ENCODE data around the gene NNT.
"Not testable (repeated sequence)": the region's sequence is repeated elsewhere in the genome, so short reads cannot be mapped to it uniquely, and the experiment has no call there.

Gene NNT

DNA sequence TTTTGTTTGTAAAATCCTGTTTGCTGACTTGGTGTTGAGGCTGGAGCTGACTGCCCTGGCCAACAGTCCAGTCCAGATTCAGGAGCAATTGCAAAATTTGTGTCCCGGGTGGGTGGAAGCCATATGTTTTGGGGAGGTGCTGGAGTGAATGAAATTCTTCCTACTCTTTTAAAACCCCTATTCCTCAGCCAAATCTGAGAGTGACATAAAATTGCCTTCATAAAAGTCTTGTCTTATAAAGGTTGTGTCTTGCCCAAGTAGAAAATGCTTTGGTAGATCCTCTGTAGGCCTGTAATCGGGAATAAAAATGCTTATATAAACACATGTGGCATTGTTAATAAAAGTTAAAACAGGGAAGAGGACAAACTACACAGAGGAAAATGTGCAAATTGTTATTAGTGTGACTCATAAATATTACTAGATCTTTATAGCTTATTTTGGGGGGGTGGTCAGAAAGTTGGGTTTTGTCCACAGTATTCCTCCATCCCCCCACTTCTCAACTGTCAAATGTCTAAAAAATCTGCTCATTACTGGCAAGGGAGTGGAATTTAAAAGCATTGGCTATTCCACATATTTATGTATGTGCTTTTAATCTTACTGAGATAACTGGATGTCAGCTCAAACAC lies 45.6 kb downstream of the NNT start:
- Mint-ChIP-seq H3K4me3 (no peak overlapping the region), H3K27ac (no peak overlapping the region), H3K27me3 (no peaks in the 10 kb centered on the region), H3K4me1 (no peaks in the 10 kb centered on the region), H3K9me3 (no peaks in the 10 kb centered on the region), H3K36me3 (peaks cover 21% of the 10 kb centered on the region)
- ATAC-seq (ENCODE audit: low read depth) = no peak
- no peak for DNase-seq (ENCODE audit: low spot score in 2 of 2)

DNA sequence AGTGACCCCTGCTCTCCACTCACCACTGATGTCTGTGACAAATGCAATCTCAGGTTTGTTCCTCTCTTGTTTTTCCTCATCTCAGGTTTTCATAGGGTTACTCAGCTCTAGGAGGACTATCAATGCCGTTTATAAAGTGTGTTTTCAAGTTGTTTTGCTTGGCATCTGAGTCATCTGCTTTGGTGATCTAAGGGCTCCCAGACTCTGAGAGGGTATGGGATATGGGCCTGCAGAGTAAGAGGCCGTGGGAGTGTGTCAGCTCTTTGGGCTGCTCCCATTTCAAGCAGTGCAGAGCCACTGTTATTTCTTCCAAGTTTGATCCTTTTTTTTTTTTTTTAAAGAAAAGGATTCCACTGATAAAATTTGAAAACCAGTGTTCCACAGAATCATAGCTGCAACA lies 46.3 kb downstream of the NNT start:
- Mint-ChIP-seq H3K36me3 (peaks cover 24% of the 10 kb centered on the region), H3K27me3 (no peaks in the 10 kb centered on the region), H3K27ac (no peak overlapping the region), H3K9me3 (no peaks in the 10 kb centered on the region), H3K4me3 (no peak overlapping the region), H3K4me1 (no peaks in the 10 kb centered on the region)
- ATAC-seq (ENCODE audit: low read depth) (no peak), DNase-seq (ENCODE audit: low spot score in 2 of 2) (no peak)

DNA sequence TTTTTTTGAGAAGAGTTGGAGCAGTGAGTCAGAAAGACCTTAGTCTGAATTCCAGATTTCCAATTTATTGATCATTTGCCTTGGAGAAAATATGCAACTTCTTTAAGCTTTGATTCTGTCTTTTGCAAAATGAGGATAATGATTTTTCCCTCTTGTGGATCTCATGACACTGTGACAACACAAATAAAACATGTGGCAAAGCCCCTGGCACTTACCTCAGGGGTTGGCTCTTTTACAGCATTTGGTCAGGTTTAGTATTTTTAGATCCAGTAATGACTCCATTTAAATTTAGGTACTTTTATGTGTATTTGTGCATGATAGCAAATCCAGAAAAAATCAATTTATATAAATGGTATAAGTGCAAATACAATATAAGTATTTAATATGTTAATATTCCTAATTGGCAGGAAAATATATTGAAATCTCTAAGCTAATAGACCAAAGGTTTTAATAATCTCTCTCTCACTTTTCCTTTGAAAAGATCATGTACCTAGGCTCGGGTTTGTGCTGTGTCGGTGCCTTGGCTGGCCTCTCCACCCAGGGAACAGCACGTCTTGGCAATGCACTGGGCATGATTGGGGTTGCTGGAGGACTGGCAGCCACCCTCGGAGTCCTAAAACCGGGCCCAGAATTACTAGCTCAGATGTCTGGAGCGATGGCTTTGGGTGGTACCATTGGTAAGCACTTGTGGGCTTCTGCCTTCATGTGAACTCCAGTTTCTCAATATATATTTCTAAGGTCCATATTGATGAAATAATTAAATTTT lies 49.7 kb downstream of the NNT start:
- H3K4me3 Mint-ChIP-seq = no peak overlapping the region
- ATAC-seq (ENCODE audit: low read depth) (no peak), DNase-seq (ENCODE audit: low spot score in 2 of 2) (no peak)
- no peaks in the 10 kb centered on the region for H3K9me3 Mint-ChIP-seq
- H3K36me3 Mint-ChIP-seq = peaks cover 37% of the 10 kb centered on the region
- H3K27me3 Mint-ChIP-seq = no peaks in the 10 kb centered on the region
- no peaks in the 10 kb centered on the region for H3K4me1 Mint-ChIP-seq
- no peak overlapping the region for H3K27ac Mint-ChIP-seq

DNA sequence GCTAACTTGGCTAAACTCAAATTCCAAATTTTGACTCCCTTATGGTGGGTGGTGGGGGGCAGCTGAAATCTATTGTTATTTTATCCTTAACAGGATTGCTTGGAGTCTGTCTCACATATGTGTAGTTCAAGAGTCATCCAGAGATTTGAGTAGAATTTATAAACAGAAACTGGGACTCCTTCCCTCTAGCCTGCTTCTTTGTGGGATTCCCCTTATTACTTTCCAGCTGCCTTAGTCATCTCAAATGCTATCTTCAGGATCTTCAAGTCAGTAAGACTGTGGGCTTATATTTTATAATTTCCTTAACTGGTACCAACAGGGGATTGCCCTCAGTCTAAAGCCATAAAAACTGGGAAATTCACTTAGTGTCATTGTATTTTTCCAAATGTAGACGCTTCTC lies 55.5 kb downstream of the NNT start:
- no peak overlapping the region for H3K4me3 Mint-ChIP-seq
- no peak for ATAC-seq (ENCODE audit: low read depth)
- no peaks in the 10 kb centered on the region for H3K4me1 Mint-ChIP-seq
- peaks cover 52% of the 10 kb centered on the region for H3K36me3 Mint-ChIP-seq
- no peak for DNase-seq (ENCODE audit: low spot score in 2 of 2)
- H3K27ac Mint-ChIP-seq = no peak overlapping the region
- peaks cover 3% of the 10 kb centered on the region for H3K9me3 Mint-ChIP-seq
- no peaks in the 10 kb centered on the region for H3K27me3 Mint-ChIP-seq

DNA sequence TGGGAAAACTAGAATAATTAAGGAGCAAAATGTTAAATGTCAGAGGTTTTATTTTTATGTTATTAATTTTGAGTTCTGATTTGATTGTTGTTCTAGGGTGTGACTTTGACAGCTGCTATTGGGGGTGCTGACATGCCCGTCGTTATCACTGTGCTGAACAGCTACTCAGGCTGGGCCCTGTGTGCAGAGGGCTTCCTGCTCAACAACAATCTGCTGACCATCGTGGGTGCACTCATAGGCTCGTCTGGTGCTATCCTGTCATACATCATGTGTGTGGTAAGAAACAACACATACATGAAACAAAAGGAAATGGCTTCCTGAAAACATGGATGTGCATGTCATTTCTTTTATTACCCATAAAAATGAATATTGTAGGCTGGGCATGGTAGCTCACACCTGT lies 56.1 kb downstream of the NNT start:
- H3K4me3 Mint-ChIP-seq = no peak overlapping the region
- DNase-seq (ENCODE audit: low spot score in 2 of 2) = no peak
- H3K9me3 Mint-ChIP-seq = peaks cover 3% of the 10 kb centered on the region
- H3K4me1 Mint-ChIP-seq = no peaks in the 10 kb centered on the region
- H3K27ac Mint-ChIP-seq = no peak overlapping the region
- ATAC-seq (ENCODE audit: low read depth) = no peak
- peaks cover 54% of the 10 kb centered on the region for H3K36me3 Mint-ChIP-seq
- no peaks in the 10 kb centered on the region for H3K27me3 Mint-ChIP-seq

DNA sequence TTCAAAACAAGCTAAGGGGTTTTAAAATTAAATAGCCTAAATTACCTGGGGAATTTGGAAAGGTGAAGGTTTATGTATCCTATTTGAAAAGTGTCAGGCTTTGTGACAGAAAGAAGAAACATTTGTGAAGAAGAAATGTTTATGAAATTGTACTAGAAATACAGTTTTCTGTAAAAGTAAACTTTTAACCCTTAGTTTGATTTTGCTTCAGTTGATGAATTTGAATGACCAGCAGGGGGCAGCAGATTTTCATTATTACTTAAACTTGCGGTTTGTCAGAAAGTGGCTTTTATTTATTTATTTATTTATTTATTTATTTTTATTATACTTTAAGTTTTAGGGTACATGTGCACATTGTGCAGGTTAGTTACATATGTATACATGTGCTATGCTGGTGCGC lies 58.1 kb downstream of the NNT start:
- H3K27ac Mint-ChIP-seq = no peak overlapping the region
- no peak for DNase-seq (ENCODE audit: low spot score in 2 of 2)
- H3K36me3 Mint-ChIP-seq = peaks cover 47% of the 10 kb centered on the region
- H3K9me3 Mint-ChIP-seq = peaks cover 3% of the 10 kb centered on the region
- H3K27me3 Mint-ChIP-seq = no peaks in the 10 kb centered on the region
- H3K4me3 Mint-ChIP-seq = no peak overlapping the region
- ATAC-seq (ENCODE audit: low read depth) = no peak
- H3K4me1 Mint-ChIP-seq = no peaks in the 10 kb centered on the region

DNA sequence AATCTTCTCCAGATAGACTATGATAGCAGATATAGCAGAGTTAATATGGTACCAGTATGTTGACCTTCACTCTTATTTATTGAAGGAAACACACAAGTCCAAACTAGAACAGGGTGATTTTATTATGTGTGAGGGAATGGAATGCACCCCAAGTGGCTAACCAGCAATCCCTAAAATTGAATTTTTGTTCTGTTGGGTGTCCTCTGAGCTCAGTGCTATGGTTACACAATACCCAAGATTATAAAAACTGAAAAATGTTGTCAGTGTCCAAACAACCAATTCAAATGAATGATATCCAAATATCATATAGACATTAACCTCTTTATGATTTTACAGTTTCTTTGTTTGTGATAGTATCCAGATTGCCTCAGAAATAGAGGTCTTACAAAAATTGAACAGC lies 60.9 kb downstream of the NNT start:
- ATAC-seq (ENCODE audit: low read depth) (no peak), DNase-seq (ENCODE audit: low spot score in 2 of 2) (no peak)
- Mint-ChIP-seq H3K36me3 (peaks cover 40% of the 10 kb centered on the region), H3K27ac (no peak overlapping the region), H3K9me3 (peaks cover 3% of the 10 kb centered on the region), H3K27me3 (no peaks in the 10 kb centered on the region), H3K4me1 (no peaks in the 10 kb centered on the region), H3K4me3 (no peak overlapping the region)

DNA sequence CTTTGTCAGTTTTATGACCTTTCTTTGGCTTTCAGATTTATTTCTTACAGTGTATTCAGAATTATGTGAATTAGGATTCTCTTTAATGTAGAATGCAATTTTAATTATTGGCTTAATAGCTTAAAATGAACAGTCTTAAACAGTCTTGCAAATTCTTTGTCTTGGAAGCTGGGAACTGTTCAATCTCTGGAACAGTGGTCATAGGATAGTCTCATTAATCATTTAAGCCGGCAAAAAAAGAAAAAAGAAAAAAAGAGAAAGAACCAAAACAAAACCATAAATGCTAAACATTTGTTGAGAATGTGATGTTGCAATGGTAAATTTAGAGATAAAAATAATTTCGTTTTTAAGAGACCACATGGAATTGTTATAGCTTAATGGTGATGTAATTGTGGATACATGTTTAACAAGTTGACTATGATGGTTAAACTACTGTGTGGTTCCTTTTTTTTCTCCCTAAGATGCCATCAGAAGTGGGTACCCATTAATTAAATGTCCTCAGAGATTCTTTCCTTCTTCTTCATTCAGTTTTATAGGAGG lies 61.6 kb downstream of the NNT start:
- H3K9me3 Mint-ChIP-seq = peaks cover 3% of the 10 kb centered on the region

DNA sequence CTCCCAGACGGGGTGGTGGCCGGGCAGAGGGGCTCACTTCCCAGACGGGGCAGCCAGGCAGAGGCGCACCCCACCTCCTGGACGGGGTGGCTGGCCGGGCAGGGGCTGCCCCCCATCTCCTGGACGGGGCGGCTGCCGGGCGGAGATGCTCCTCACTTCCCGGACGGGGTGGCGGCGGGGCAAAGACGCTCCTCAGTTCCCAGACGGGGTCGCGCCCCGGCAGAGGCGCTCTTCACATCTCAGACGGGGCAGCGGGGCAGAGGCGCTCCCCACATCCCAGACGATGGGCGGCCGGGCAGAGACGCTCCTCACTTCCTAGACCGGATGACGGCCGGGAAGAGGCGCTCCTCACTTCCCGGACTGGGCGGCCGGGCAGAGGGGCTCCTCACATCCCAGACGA lies 62.8 kb downstream of the NNT start:
- H3K27ac Mint-ChIP-seq; H3K4me3 Mint-ChIP-seq; H3K27me3 Mint-ChIP-seq; ATAC-seq (ENCODE audit: low read depth); DNase-seq (ENCODE audit: low spot score in 2 of 2); H3K9me3 Mint-ChIP-seq; H3K4me1 Mint-ChIP-seq: not testable (repeated sequence)
- H3K36me3 Mint-ChIP-seq = peaks cover 33% of the 10 kb centered on the region

More for the DNA sequence above, 61.6 kb downstream of the NNT start:
- no peak for ATAC-seq (ENCODE audit: low read depth)
- peaks cover 34% of the 10 kb centered on the region for H3K36me3 Mint-ChIP-seq
- no peak overlapping the region for H3K4me3 Mint-ChIP-seq
- no peaks in the 10 kb centered on the region for H3K4me1 Mint-ChIP-seq
- no peaks in the 10 kb centered on the region for H3K27me3 Mint-ChIP-seq
- H3K27ac Mint-ChIP-seq = no peak overlapping the region
- no peak for DNase-seq (ENCODE audit: low spot score in 2 of 2)

DNA sequence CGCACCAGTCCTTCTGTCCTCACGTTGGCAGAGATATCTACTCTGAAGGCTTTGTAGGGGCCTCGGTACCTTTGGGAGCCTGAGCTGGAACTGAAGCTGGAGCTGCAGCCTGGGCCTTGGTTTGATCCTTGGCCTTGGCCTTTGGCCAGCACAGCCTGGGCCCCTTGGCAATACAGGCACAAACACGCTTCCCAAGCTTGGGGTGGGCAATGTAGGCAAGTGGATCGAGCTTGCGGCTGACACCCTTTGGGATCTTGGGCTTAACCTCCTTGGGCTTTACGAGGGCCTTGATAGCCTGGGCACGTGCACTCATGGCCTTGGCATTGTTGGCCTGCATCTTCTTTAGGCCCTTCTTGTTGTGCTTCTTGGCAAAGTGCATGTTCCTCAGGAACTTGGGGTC lies 63.7 kb downstream of the NNT start:
- peaks cover 35% of the 10 kb centered on the region for H3K36me3 Mint-ChIP-seq

DNA sequence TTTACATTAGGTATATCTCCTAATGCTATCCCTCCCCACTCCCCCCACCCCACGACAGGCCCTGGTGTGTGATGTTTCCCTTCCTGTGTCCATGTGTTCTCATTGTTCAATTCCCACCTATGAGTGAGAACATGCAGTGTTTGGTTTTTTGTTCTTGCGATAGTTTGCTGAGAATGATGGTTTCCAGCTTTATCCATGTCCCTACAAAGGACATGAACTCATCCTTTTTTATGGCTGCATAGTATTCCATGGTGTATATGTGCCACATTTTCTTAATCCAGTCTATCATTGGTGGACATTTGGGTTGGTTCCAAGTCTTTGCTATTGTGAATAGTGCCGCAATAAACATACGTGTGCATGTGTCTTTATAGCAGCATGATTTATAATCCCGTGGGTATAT lies 64.4 kb downstream of the NNT start:
- not testable (repeated sequence) for H3K4me1 Mint-ChIP-seq; H3K27ac Mint-ChIP-seq; H3K27me3 Mint-ChIP-seq; ATAC-seq (ENCODE audit: low read depth); H3K9me3 Mint-ChIP-seq; DNase-seq (ENCODE audit: low spot score in 2 of 2); H3K4me3 Mint-ChIP-seq
- peaks cover 36% of the 10 kb centered on the region for H3K36me3 Mint-ChIP-seq

More for the DNA sequence above, 63.7 kb downstream of the NNT start:
- H3K4me3 Mint-ChIP-seq; H3K27me3 Mint-ChIP-seq; H3K9me3 Mint-ChIP-seq; H3K27ac Mint-ChIP-seq; DNase-seq (ENCODE audit: low spot score in 2 of 2); ATAC-seq (ENCODE audit: low read depth); H3K4me1 Mint-ChIP-seq: not testable (repeated sequence)

DNA sequence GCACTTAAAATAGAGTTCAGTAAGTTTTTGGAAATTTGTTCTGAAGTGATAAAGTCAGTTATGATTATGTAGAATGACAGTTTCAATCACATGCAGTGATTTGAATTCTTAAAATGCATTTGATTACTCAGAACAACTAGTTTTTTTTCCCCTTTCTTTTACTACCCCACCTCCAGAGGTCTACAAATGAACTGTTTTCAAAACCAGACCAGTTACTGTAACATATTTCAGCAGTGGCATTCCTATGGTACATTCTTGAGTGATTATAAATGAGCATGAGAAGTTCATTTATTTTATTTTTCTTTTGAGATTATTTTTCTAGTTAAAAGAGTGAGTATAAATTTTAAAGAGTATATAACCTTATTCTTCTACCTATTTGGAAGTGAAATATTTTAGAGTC lies 71.6 kb downstream of the NNT start:
- DNase-seq (ENCODE audit: low spot score in 2 of 2) (no peak), ATAC-seq (ENCODE audit: low read depth) (no peak)
- no peak overlapping the region for H3K4me3 Mint-ChIP-seq
- H3K27ac Mint-ChIP-seq = no peak overlapping the region
- H3K4me1 Mint-ChIP-seq = peaks cover 2% of the 10 kb centered on the region
- H3K27me3 Mint-ChIP-seq = no peaks in the 10 kb centered on the region
- H3K9me3 Mint-ChIP-seq = peaks cover 1% of the 10 kb centered on the region
- peaks cover 23% of the 10 kb centered on the region for H3K36me3 Mint-ChIP-seq

DNA sequence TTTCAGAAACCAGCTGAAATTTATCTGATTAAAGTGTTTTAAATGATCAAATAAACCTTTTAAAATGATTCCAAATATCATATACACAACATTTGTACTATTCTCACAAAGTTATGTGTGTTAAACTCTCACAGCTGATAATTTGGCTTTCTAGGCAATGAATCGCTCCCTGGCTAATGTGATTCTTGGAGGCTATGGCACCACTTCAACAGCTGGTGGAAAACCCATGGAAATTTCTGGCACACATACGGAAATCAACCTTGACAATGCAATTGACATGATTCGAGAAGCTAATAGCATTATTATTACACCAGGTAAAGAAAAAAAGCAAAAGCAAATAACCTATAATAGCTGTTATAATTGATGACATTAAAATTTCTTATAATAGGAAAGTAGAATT lies 72.4 kb downstream of the NNT start:
- no peak for DNase-seq (ENCODE audit: low spot score in 2 of 2)
- no peak for ATAC-seq (ENCODE audit: low read depth)
- Mint-ChIP-seq H3K9me3 (peaks cover 1% of the 10 kb centered on the region), H3K36me3 (peaks cover 21% of the 10 kb centered on the region), H3K27me3 (no peaks in the 10 kb centered on the region), H3K4me3 (no peak overlapping the region), H3K27ac (no peak overlapping the region), H3K4me1 (peaks cover 2% of the 10 kb centered on the region)

DNA sequence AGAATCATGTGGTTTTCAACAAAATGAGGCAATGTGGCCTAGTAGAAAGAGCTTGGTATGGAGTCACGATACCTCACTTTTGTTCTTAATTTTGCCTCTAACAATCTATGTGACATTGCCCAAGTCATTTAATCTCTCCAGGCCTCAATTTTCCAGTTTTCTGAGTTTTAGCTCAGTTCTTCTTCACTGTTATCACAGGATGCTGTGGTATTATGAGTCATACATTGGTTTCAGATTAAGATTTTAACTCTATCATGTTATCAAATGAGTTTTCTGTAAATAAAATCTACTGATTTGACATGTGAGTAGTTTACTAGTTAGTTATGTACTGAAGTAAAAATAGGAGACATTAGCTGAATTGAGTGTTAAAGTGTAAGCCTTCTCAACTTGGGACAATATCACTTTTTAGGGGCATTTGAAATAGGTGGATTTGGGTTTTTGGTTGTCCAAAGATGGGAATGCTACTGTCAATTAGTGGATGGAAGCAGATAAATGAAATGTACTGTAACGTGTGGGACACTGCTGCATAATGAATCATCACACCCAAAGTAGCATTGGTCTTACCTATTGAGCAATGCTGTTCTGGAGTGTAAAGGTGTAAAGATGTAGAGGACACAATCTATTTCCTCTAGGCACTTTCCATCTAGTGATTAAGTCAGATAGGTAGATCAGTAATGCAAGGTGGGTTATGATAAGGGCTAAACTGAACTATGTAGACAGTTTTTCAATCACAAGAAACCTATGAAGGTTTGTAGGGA lies 73.3 kb downstream of the NNT start:
- Mint-ChIP-seq H3K4me1 (peaks cover 2% of the 10 kb centered on the region), H3K27ac (no peak overlapping the region), H3K36me3 (peaks cover 18% of the 10 kb centered on the region), H3K9me3 (peaks cover 1% of the 10 kb centered on the region), H3K4me3 (no peak overlapping the region), H3K27me3 (no peaks in the 10 kb centered on the region)
- no peak for ATAC-seq (ENCODE audit: low read depth)
- DNase-seq (ENCODE audit: low spot score in 2 of 2) = no peak
